ENCODE data around the gene VMP1. TPM values are rescaled to one million over a fixed set of nuclear protein-coding genes. Genes with fewer than 3 reads are reported as not detected.
A peak's percentile ranks its signal among the peaks of the same experiment; 100 is the strongest.

Gene VMP1
- total RNA-seq, 2 experiments from 2014 or later: 73.6 to 81.1 TPM

DNA sequence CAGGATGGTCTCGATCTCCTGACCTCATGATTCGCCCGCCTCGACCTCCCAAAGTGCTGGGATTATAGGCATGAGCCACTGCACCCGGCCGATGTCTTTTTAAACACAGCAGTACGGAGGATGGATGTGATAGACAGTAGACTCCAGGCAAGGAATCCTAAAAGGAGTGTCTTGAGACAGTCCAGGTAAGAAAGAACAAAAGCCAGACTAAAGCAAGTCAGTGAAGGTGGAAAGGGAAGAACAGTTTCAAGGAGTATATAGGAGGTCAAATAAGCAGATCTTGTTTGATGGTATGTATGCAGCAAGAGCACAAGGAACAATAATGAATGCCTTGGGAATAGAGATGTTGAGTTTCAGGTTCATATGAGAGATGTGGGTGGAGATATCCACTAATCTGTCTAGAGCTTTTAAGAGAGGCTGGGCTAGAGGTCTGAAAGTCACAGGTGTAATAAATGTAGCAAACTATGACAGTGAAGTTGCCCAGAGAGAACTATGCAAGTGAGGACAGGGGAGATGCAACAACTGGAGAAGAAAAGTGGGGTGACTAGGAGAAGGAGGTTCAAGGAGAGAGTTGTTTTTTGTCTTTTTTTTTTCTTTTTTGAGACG, 180.8 kb downstream of the VMP1 start:
- ChIA-PET CTCF (no interaction called here), POLR2A (no interaction called here)
- peaks cover 41% of the 10 kb centered on the region for H3K4me1 Mint-ChIP-seq (ENCODE audit: low read depth)
- H3K27me3 Mint-ChIP-seq: no peaks in the 10 kb centered on the region
- H3K9me3 Mint-ChIP-seq: no peaks in the 10 kb centered on the region
- ATAC-seq (ENCODE audit: poor library complexity): no peak
- H3K4me3 ChIP-seq (ENCODE audit: low read length): no peak overlapping the region
- intact Hi-C loops (cut with DNase I, micrococcal nuclease): no loop called here
- no peak overlapping the region for H3K27ac ChIP-seq (ENCODE audit: low read depth in 1 of 2, low read length in 2 of 2)
- TF ChIP-seq, protein P1, sequence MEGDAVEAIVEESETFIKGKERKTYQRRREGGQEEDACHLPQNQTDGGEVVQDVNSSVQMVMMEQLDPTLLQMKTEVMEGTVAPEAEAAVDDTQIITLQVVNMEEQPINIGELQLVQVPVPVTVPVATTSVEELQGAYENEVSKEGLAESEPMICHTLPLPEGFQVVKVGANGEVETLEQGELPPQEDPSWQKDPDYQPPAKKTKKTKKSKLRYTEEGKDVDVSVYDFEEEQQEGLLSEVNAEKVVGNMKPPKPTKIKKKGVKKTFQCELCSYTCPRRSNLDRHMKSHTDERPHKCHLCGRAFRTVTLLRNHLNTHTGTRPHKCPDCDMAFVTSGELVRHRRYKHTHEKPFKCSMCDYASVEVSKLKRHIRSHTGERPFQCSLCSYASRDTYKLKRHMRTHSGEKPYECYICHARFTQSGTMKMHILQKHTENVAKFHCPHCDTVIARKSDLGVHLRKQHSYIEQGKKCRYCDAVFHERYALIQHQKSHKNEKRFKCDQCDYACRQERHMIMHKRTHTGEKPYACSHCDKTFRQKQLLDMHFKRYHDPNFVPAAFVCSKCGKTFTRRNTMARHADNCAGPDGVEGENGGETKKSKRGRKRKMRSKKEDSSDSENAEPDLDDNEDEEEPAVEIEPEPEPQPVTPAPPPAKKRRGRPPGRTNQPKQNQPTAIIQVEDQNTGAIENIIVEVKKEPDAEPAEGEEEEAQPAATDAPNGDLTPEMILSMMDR (IDR thresholded peaks at IDR 0.05): no peak
- H3K9me3 ChIP-seq (ENCODE audit: control insufficient read depth in 1 of 2, insufficient read depth in 1 of 2, low read length in 2 of 2): no peaks in the 10 kb centered on the region
- H3K27ac Mint-ChIP-seq: peak overlapping the region; percentile 18
- no peak for DNase-seq
- peaks cover 43% of the 10 kb centered on the region for H3K36me3 ChIP-seq (ENCODE audit: insufficient read depth, low read length)
- peaks cover 17% of the 10 kb centered on the region for H3K4me1 ChIP-seq (ENCODE audit: insufficient read depth, low read length)
- H3K27me3 ChIP-seq (ENCODE audit: control insufficient read depth in 1 of 2, insufficient read depth in 2 of 2, low read length in 2 of 2): no peaks in the 10 kb centered on the region
- peak overlapping the region; percentile 71 for H3K4me3 Mint-ChIP-seq
- H3K36me3 Mint-ChIP-seq (ENCODE audit: low read depth): peaks cover 71% of the 10 kb centered on the region

- no peak overlapping the region for H3K4me3 ChIP-seq (ENCODE audit: low read length)
- H3K9me3 ChIP-seq (ENCODE audit: control insufficient read depth in 1 of 2, insufficient read depth in 1 of 2, low read length in 2 of 2): no peaks in the 10 kb centered on the region
- ATAC-seq (ENCODE audit: poor library complexity) (no peak), DNase-seq (no peak)
- Mint-ChIP-seq H3K36me3 (ENCODE audit: low read depth) (peaks cover 69% of the 10 kb centered on the region), H3K27ac (peak overlapping the region; percentile 79), H3K9me3 (no peaks in the 10 kb centered on the region), H3K4me3 (peak overlapping the region; percentile 82), H3K27me3 (no peaks in the 10 kb centered on the region), H3K4me1 (ENCODE audit: low read depth) (peaks cover 56% of the 10 kb centered on the region)
- peaks cover 36% of the 10 kb centered on the region for H3K4me1 ChIP-seq (ENCODE audit: insufficient read depth, low read length)
- H3K27ac ChIP-seq (ENCODE audit: low read depth in 1 of 2, low read length in 2 of 2): no peak overlapping the region
- no peaks in the 10 kb centered on the region for H3K27me3 ChIP-seq (ENCODE audit: control insufficient read depth in 1 of 2, insufficient read depth in 2 of 2, low read length in 2 of 2)
- TF ChIP-seq, protein P1 (IDR thresholded peaks at IDR 0.05): no peak
- CTCF ChIA-PET: no interaction called here
- intact Hi-C loops (cut with DNase I, micrococcal nuclease): loop anchor here (5.0 kb wide), 5 partner anchors 53 to 783 kb away; partner anchors contain the start of genes CLTC (in 1 of the 2), RNFT1 (in 1 of the 2), TRIM37 (in 1 of the 2) and USP32 (in 1 of the 2)
- peaks cover 20% of the 10 kb centered on the region for H3K36me3 ChIP-seq (ENCODE audit: insufficient read depth, low read length)
- POLR2A ChIA-PET: interaction anchor here (0.7 to 1.4 kb wide), 2 partner anchors 183 to 784 kb away, joined by 3 to 4 read pairs; partner anchors contain the start of genes PTRH2, TRIM37 and VMP1
Observed at GRCh38 chr17:59890720-59891119, 183.3 kb downstream of the VMP1 start.

Small RNA genes within 50 kb of the gene (microRNA-seq; reads per million reads assigned to microRNA genes)
- 201,400 reads per million, percentile 100 among the genes with 10 or more reads in this experiment for gene MIR21 (ENCODE audit: borderline microRNAs expressed, borderline replicate concordance)

Other genes with a start within 250 kb of the VMP1 start
- 10 to 100 TPM; 62.6 to 65.6 TPM for gene DHX40, start 142.0 kb upstream of the VMP1 start, total RNA-seq
- 10 to 100 TPM; 81.5 to 89.9 TPM for gene CLTC, start 87.8 kb upstream of the VMP1 start, total RNA-seq
- gene PTRH2, start 224 bp upstream of the VMP1 start, total RNA-seq: 1 to 10 TPM; 6.5 to 7.3 TPM
- gene TUBD1, start 185.3 kb downstream of the VMP1 start, total RNA-seq: 1 to 10 TPM; 7.3 to 9.4 TPM
- gene RPS6KB1, start 185.5 kb downstream of the VMP1 start, total RNA-seq: 100 to 1,000 TPM; 129 to 135 TPM